Endodermal cell (in vitro differentiated cells): ENCODE data around the gene SMIM43. TPM values are rescaled to one million over a fixed set of nuclear protein-coding genes. Genes with fewer than 3 reads are reported as not detected.

Experiments
- DNase-seq: peaks from one replicate; pipeline ENCODE4 v3.0.0-alpha.2; 2017
- H3K27ac ChIP-seq: 2 replicates; pipeline ENCODE4 v1.5.1; 2013; ENCODE audit warnings: mild to moderate bottlenecking, low read depth, low read length, moderate library complexity
- H3K27me3 ChIP-seq: 2 replicates; pipeline ENCODE4 v1.6.1; 2013; ENCODE audit warnings: mild to moderate bottlenecking, low read length, moderate library complexity; ENCODE audit not compliant: insufficient read depth, control insufficient read depth, poor library complexity, severe bottlenecking
- H3K36me3 ChIP-seq: 2 replicates; pipeline ENCODE4 v1.7.0; 2013; ENCODE audit warnings: mild to moderate bottlenecking, low read length, moderate library complexity; ENCODE audit not compliant: control insufficient read depth, insufficient read depth
- H3K4me1 ChIP-seq: one replicate; pipeline ENCODE4 v1.7.0; 2013; ENCODE audit warnings: low read length; ENCODE audit not compliant: control insufficient read depth, insufficient read depth
- H3K4me3 ChIP-seq: 2 replicates; pipeline ENCODE4 v1.5.1; 2013; ENCODE audit warnings: mild to moderate bottlenecking, low read length, moderate library complexity
- H3K9ac ChIP-seq: 2 replicates; pipeline ENCODE4 v1.6.1; 2013; ENCODE audit warnings: mild to moderate bottlenecking, low read length, moderate library complexity; ENCODE audit not compliant: poor library complexity, severe bottlenecking; ENCODE audit errors: extremely low read depth
- H3K9me3 ChIP-seq: 2 replicates; pipeline ENCODE4 v1.6.1; 2013; ENCODE audit warnings: mild to moderate bottlenecking, low read length, moderate library complexity; ENCODE audit not compliant: control insufficient read depth
- H3K27ac Mint-ChIP-seq: 2 replicates; pipeline ENCODE4 v1.8.0; 2020; ENCODE audit warnings: mixed read lengths
- H3K27me3 Mint-ChIP-seq: 2 replicates; pipeline ENCODE4 v1.8.0; 2021; ENCODE audit warnings: mild to moderate bottlenecking, mixed read lengths; ENCODE audit not compliant: insufficient read depth
- H3K36me3 Mint-ChIP-seq: 2 replicates; pipeline ENCODE4 v1.8.0; 2020; ENCODE audit warnings: low read depth, mixed read lengths
- H3K4me1 Mint-ChIP-seq: 2 replicates; pipeline ENCODE4 v1.8.0; 2020; ENCODE audit warnings: mixed read lengths
- H3K4me3 Mint-ChIP-seq: 2 replicates; pipeline ENCODE4 v1.8.0; 2020; ENCODE audit warnings: mild to moderate bottlenecking, moderate library complexity, mixed read lengths
- H3K9me3 Mint-ChIP-seq: 2 replicates; pipeline ENCODE4 v1.8.0; 2020; ENCODE audit warnings: mild to moderate bottlenecking, mixed read lengths
- CTCF ChIP-seq: fragments of 200-600 bp; sonication (generic); conservative IDR thresholded peaks from 2 replicates; pipeline ENCODE4 v1.5.0; 2021; ENCODE audit warnings: antibody characterized with exemption, mild to moderate bottlenecking
- WGBS, 2 experiments: methylation state at CpG; one replicate each; pipeline versions ENCODE4 v1.1.5 to v1.1.7; 2013; ENCODE audit warnings: missing lambda C conversion rate in 2 of 2, mixed read lengths in 1 of 2; ENCODE audit not compliant: insufficient coverage in 1 of 2, insufficient read length in 1 of 2; 5-methylcytosine and 5-hydroxymethylcytosine counted together
- total RNA-seq, 2 donors: library from RNA; stranded (reverse); fragmentation: NEBNext Ultra II Directional in 1 of 2; extraction: Animal tissue kit (Norgen Biotek cat#: 25700) in 1 of 2; gene quantifications; 2 replicates in 1 of 2; 3 replicates in 1 of 2; pipeline ENCODE4 v1.2.1, GENCODE V29; 2021

SMIM43 gene
- total RNA-seq, 2 donors from 2014 or later = not detected

- Histone ChIP-seq H3K9me3 (no peaks in the 10 kb centered on the region), H3K4me3 (no peak overlapping the region), H3K27me3 (no peaks in the 10 kb centered on the region), H3K36me3 (peaks cover 82% of the 10 kb centered on the region), H3K27ac (no peak overlapping the region), H3K9ac (no peak overlapping the region), H3K4me1 (no peaks in the 10 kb centered on the region)
- no peak for TF ChIP-seq CTCF
- Mint-ChIP-seq H3K4me3 (no peak overlapping the region), H3K9me3 (no peaks in the 10 kb centered on the region), H3K4me1 (peaks cover 6% of the 10 kb centered on the region), H3K36me3 (peaks cover 57% of the 10 kb centered on the region), H3K27me3 (no peaks in the 10 kb centered on the region), H3K27ac (no peak overlapping the region)
- WGBS, 2 experiments = 97 to 100% methylated on average over 1 to 4 of the region's 4 CpGs
- DNase-seq = no peak
Observed at GRCh38 chr4:121806411-121806810, 41.4 kb upstream of the SMIM43 start.

GRCh38 chr4:121801715-121802075, 36.7 kb upstream of the SMIM43 start:
- Histone ChIP-seq H3K9me3 (no peaks in the 10 kb centered on the region), H3K36me3 (peaks cover 41% of the 10 kb centered on the region), H3K9ac (peak overlapping the region; percentile 89), H3K4me1 (no peaks in the 10 kb centered on the region), H3K4me3 (peak overlapping the region; percentile 93), H3K27ac (peak overlapping the region; percentile 52), H3K27me3 (no peaks in the 10 kb centered on the region)
- no peaks in the 10 kb centered on the region for H3K9me3 Mint-ChIP-seq
- no peak for DNase-seq
- H3K36me3 Mint-ChIP-seq = peaks cover 32% of the 10 kb centered on the region
- 18 to 39% methylated on average over 4 of the region's 4 CpGs for WGBS, 2 experiments
- peak overlapping the region; percentile 98 for H3K27ac Mint-ChIP-seq
- peaks cover 4% of the 10 kb centered on the region for H3K27me3 Mint-ChIP-seq
- peaks cover 8% of the 10 kb centered on the region for H3K4me1 Mint-ChIP-seq
- TF ChIP-seq CTCF = no peak
- H3K4me3 Mint-ChIP-seq = peak overlapping the region; percentile 86

- Histone ChIP-seq H3K9ac (peak within 1 kb of the TSS; percentile 89), H3K4me3 (peak within 1 kb of the TSS; percentile 93), H3K9me3 (no peaks in the 10 kb centered on the region), H3K36me3 (peaks cover 35% of the 10 kb centered on the region), H3K27me3 (no peaks in the 10 kb centered on the region), H3K4me1 (no peaks in the 10 kb centered on the region), H3K27ac (peak within 1 kb of the TSS; percentile 52)
- 0 to 2% methylated on average over 20 to 48 of the region's 48 CpGs for WGBS, 2 experiments
- Mint-ChIP-seq H3K4me3 (peak within 1 kb of the TSS; percentile 86), H3K36me3 (peaks cover 27% of the 10 kb centered on the region), H3K27me3 (peaks cover 4% of the 10 kb centered on the region), H3K27ac (peak within 1 kb of the TSS; percentile 98), H3K4me1 (peaks cover 8% of the 10 kb centered on the region), H3K9me3 (no peaks in the 10 kb centered on the region)
- no peak for TF ChIP-seq CTCF
- peak; percentile 98 for DNase-seq
Observed at GRCh38 chr4:121800961-121801714, 36.2 kb upstream of the SMIM43 start, which contains the start of gene EXOSC9. TSS of gene EXOSC9 (plus strand) at chr4:121801323. CDS start at chr4:121801425, 102 bp downstream.
